Fibroblast of the aortic adventitia (primary cell): ENCODE measurements around the gene LCMT1. TPM values are rescaled to one million over a fixed set of nuclear protein-coding genes. Genes with fewer than 3 reads are reported as not detected.

ENCODE experiments used
- DNase-seq: peaks from one replicate; pipeline ENCODE4 v3.0.0-alpha.2; 2010; ENCODE audit warnings: low read depth
- H3K4me3 ChIP-seq: 2 replicates; pipeline ENCODE4 v1.5.1; 2011; ENCODE audit warnings: low read depth, mild to moderate bottlenecking, control low read depth, low read length, moderate library complexity
- total RNA-seq: library from RNA; depleted of rRNA; stranded (reverse); fragments of >200 nt; gene quantifications from 2 replicates; pipeline ENCODE4 v1.2.3, GENCODE V29; 2012; ENCODE audit warnings: low replicate concordance
- TF ChIP-seq, protein P1 (sequence below): IDR thresholded peaks from 2 replicates; pipeline ENCODE4 v1.5.1; 2011; ENCODE audit warnings: mild to moderate bottlenecking, low read length, control low read depth, inconsistent platforms; ENCODE audit not compliant: insufficient read depth

The LCMT1 gene
- total RNA-seq, 1 donor = 35.3 TPM

DNA sequence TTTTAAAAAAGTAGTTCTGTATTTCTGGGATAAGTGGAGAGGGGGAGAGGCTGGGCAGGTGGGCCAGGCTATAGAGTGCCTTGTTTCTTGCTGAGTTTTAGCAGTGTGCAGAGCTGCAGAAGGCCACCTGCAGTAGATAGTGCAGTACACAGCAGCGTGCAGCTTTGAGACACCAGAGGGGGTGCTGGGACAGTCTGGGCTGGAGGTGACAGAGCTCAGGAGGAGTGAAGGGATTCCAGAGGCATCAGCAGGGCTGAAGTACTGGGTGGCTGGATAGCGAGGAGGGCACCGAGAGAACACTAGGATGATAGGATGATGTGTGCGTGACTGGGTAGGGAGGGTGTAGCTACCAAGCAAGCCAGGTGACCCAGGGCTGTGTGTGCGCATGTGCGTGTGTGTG is 26.6 kb downstream of the LCMT1 start:
- no peak overlapping the region for H3K4me3 ChIP-seq
- TF ChIP-seq, protein P1, sequence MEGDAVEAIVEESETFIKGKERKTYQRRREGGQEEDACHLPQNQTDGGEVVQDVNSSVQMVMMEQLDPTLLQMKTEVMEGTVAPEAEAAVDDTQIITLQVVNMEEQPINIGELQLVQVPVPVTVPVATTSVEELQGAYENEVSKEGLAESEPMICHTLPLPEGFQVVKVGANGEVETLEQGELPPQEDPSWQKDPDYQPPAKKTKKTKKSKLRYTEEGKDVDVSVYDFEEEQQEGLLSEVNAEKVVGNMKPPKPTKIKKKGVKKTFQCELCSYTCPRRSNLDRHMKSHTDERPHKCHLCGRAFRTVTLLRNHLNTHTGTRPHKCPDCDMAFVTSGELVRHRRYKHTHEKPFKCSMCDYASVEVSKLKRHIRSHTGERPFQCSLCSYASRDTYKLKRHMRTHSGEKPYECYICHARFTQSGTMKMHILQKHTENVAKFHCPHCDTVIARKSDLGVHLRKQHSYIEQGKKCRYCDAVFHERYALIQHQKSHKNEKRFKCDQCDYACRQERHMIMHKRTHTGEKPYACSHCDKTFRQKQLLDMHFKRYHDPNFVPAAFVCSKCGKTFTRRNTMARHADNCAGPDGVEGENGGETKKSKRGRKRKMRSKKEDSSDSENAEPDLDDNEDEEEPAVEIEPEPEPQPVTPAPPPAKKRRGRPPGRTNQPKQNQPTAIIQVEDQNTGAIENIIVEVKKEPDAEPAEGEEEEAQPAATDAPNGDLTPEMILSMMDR = no peak
- no peak for DNase-seq

GRCh38 chr16:25140459-25140858 is 28.9 kb downstream of the LCMT1 start:
- DNase-seq = no peak
- TF ChIP-seq, protein P1 = no peak

DNA sequence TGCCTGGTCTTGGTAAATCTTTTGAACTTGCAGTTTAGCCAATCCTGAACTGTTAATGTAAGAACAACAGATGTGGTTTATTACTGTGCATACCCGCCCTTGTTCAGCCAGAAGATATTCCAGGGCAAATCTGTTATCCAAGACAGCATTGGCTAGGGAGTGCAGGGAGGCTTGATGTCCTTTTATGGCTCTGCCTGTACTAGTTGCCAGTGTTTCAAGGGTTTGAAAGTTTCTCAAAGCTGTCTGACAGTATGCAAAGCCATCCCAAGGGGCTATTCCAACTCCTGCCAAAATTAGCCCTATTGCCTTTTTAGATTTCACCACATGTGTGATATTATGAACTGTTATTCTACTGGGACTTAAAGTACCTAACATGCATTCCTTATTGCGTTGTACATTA is 30.1 kb downstream of the LCMT1 start:
- H3K4me3 ChIP-seq = no peak overlapping the region
- TF ChIP-seq, protein P1 = no peak
- peak; percentile 71 for DNase-seq

More at GRCh38 chr16:25140459-25140858, 28.9 kb downstream of the LCMT1 start:
- H3K4me3 ChIP-seq = no peak overlapping the region

DNA sequence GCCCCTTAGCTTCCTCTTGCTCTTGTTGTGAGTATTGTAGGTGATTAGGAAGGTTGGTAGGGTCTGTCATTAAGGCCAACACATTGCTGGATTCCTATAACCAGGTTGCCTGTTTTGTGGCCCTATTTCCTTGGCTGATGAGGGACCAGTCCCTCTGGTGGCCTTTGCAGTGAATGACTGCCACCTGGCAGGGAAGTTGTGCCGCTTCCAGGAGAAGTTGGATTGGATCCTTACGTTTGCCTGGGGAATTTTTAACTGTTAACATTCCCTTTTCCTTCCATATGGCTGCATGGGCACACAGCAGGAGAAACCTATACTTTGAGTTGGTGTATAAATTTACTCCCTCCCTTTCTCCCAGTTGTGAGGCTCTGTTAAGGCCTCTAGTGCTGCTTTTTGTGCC is 32.4 kb downstream of the LCMT1 start:
- TF ChIP-seq, protein P1 = peak; percentile 25
- DNase-seq = no peak
- H3K4me3 ChIP-seq = no peak overlapping the region

DNA sequence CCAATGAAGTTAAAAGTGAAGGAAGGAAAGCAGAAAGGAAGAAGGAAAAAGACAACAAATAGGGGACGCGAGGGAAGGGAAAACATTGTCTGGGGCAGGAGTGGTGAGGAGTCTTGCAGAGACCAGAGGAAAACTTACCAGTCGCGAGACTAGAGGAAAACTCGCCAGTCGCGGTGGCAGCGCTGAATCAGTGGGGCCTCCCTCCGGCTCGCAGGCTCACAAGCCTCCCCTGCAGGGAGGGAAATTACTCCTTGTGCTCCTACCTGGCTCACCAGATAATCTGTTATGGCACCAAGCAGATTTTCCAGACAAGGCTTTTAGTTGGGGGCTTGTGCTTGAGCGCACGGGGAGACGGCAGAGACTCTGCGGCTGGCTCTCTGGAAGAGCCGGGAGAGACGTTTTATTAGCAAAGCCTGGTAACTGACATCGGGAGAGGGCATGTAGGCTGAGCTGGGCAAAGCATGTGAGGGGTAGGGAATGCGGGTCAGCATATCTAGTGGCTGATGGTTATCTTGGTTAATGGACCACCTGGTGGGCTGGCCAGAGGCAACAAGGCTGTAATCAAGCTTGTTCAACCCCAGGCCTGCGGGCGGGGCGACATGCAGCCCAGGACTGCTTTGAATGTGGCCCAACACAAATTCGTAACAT is 37.1 kb downstream of the LCMT1 start:
- no peak overlapping the region for H3K4me3 ChIP-seq
- DNase-seq = no peak
- TF ChIP-seq, protein P1 = no peak

DNA sequence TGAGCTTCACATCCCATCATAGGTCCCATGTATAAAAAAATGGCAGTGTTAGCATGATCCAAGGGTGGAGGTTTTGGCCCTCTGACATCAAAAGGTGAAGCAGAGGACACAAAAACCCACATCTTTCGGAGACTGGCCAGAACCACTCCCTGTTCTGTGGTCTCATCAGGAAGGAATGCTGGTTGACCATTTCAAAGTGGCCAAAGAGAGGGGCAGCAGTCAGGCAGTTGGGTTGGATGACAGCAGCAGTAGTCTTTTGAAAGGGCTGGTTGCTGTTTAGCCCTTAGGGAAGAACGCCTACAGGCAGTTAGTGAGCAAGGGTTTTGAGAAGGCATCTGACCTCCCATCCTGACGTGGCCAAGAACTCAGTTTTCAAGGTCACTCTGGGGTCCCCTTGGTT is 40.5 kb downstream of the LCMT1 start:
- no peak overlapping the region for H3K4me3 ChIP-seq
- DNase-seq = peak; percentile 70
- TF ChIP-seq, protein P1 = no peak
